Astrocyte (in vitro differentiated cells and primary cell): ENCODE data around the gene PIK3R4. TPM values are rescaled to one million over a fixed set of nuclear protein-coding genes. Genes with fewer than 3 reads are reported as not detected.

Experiments
- DNase-seq: peaks from one replicate; pipeline ENCODE4 v3.0.0-alpha.2; 2010; ENCODE audit warnings: low read depth
- FAIRE-seq: peaks from 2 replicates; lab custom pipeline; 2011; peaks lifted over from hg19 to GRCh38; lab: Jason Lieb, UNC
- H2AFZ ChIP-seq: 2 replicates; pipeline ENCODE4 v1.6.0; 2012; ENCODE audit warnings: low read depth, low read length, inconsistent platforms
- H3K27ac ChIP-seq: 2 replicates; pipeline ENCODE4 v1.5.1; 2011; ENCODE audit warnings: low read depth, low read length, inconsistent platforms
- H3K27me3 ChIP-seq: 2 replicates; pipeline ENCODE4 v1.6.0; 2011; ENCODE audit warnings: low read length, inconsistent platforms; ENCODE audit not compliant: insufficient read depth
- H3K36me3 ChIP-seq: 2 replicates; pipeline ENCODE4 v1.5.1; 2011; ENCODE audit warnings: low read length, inconsistent platforms; ENCODE audit not compliant: insufficient read depth
- H3K4me1 ChIP-seq: 2 replicates; pipeline ENCODE4 v1.5.1; 2011; ENCODE audit warnings: low read length, inconsistent platforms; ENCODE audit not compliant: insufficient read depth
- H3K4me2 ChIP-seq: 2 replicates; pipeline ENCODE4 v1.6.0; 2012; ENCODE audit warnings: low read length, inconsistent platforms
- H3K4me3 ChIP-seq: 2 replicates; pipeline ENCODE4 v1.5.1; 2011; ENCODE audit warnings: low read depth, mild to moderate bottlenecking, low read length, inconsistent platforms; ENCODE audit not compliant: insufficient read depth
- H3K79me2 ChIP-seq: 2 replicates; pipeline ENCODE4 v1.6.0; 2012; ENCODE audit warnings: mild to moderate bottlenecking, low read length, inconsistent platforms; ENCODE audit not compliant: insufficient read depth
- H3K9ac ChIP-seq: 2 replicates; pipeline ENCODE4 v1.6.0; 2012; ENCODE audit warnings: mild to moderate bottlenecking, low read length, inconsistent platforms
- H3K9me3 ChIP-seq: 2 replicates; pipeline ENCODE4 v1.5.1; 2012; ENCODE audit warnings: low read depth, mild to moderate bottlenecking, low read length, inconsistent platforms; ENCODE audit not compliant: insufficient read depth
- H4K20me1 ChIP-seq: 2 replicates; pipeline ENCODE4 v1.6.0; 2012; ENCODE audit warnings: low read length, inconsistent platforms; ENCODE audit not compliant: insufficient read depth
- H3K27ac Mint-ChIP-seq: one replicate; pipeline ENCODE4 v1.8.0; 2021; ENCODE audit warnings: mild to moderate bottlenecking, mixed read lengths; ENCODE audit not compliant: unreplicated experiment
- H3K27me3 Mint-ChIP-seq: one replicate; pipeline ENCODE4 v1.8.0; 2021; ENCODE audit warnings: low read depth, mixed read lengths; ENCODE audit not compliant: unreplicated experiment
- H3K36me3 Mint-ChIP-seq: one replicate; pipeline ENCODE4 v1.8.0; 2021; ENCODE audit warnings: low read depth, mixed read lengths; ENCODE audit not compliant: unreplicated experiment
- H3K4me1 Mint-ChIP-seq: one replicate; pipeline ENCODE4 v1.8.0; 2021; ENCODE audit warnings: low read depth, mixed read lengths; ENCODE audit not compliant: unreplicated experiment
- H3K4me3 Mint-ChIP-seq: one replicate; pipeline ENCODE4 v1.8.0; 2021; ENCODE audit warnings: mild to moderate bottlenecking, moderate library complexity, mixed read lengths; ENCODE audit not compliant: unreplicated experiment
- H3K9me3 Mint-ChIP-seq: one replicate; pipeline ENCODE4 v1.8.0; 2021; ENCODE audit warnings: mild to moderate bottlenecking, mixed read lengths; ENCODE audit not compliant: unreplicated experiment
- CTCF ChIP-seq: IDR thresholded peaks from 2 replicates; pipeline ENCODE4 v1.5.1; 2011; ENCODE audit warnings: low read depth, mild to moderate bottlenecking, inconsistent platforms, low read length, moderate library complexity; ENCODE audit not compliant: insufficient read depth
- EZH2 ChIP-seq: IDR thresholded peaks from 2 replicates; pipeline ENCODE4 v1.6.1; 2012; ENCODE audit warnings: mild to moderate bottlenecking, low read length, inconsistent platforms; ENCODE audit not compliant: insufficient read depth
- total RNA-seq: library from RNA; stranded (reverse); gene quantifications from 2 replicates; pipeline ENCODE4 v1.2.1, GENCODE V29; 2021

The PIK3R4 gene
- total RNA-seq, 1 donor from 2014 or later: 22.2 TPM

- Histone ChIP-seq H3K27ac (no peak overlapping the region), H3K4me1 (no peaks in the 10 kb centered on the region), H3K9me3 (no peaks in the 10 kb centered on the region), H4K20me1 (no peaks in the 10 kb centered on the region), H3K79me2 (no peaks in the 10 kb centered on the region), H3K4me2 (no peak overlapping the region), H3K27me3 (no peaks in the 10 kb centered on the region), H2AFZ (no peak overlapping the region), H3K36me3 (peaks cover 19% of the 10 kb centered on the region), H3K9ac (no peak overlapping the region), H3K4me3 (no peak overlapping the region)
- FAIRE-seq (no peak), DNase-seq (peak; percentile 37)
- H3K9me3 Mint-ChIP-seq: no peaks in the 10 kb centered on the region
- H3K4me3 Mint-ChIP-seq: no peak overlapping the region
- H3K36me3 Mint-ChIP-seq: peaks cover 2% of the 10 kb centered on the region
- H3K27me3 Mint-ChIP-seq: no peaks in the 10 kb centered on the region
- H3K4me1 Mint-ChIP-seq: no peaks in the 10 kb centered on the region
- TF ChIP-seq CTCF (no peak), EZH2 (no peak)
- H3K27ac Mint-ChIP-seq: no peak overlapping the region
These were observed 59.3 kb downstream of the PIK3R4 start for GRCh38 chr3:130687327-130687726.

GRCh38 chr3:130686833-130687232, 59.8 kb downstream of the PIK3R4 start:
- Mint-ChIP-seq H3K27ac (no peak overlapping the region), H3K4me3 (no peak overlapping the region), H3K36me3 (peaks cover 2% of the 10 kb centered on the region), H3K9me3 (no peaks in the 10 kb centered on the region), H3K27me3 (no peaks in the 10 kb centered on the region), H3K4me1 (no peaks in the 10 kb centered on the region)
- Histone ChIP-seq H3K27ac (no peak overlapping the region), H3K4me1 (no peaks in the 10 kb centered on the region), H3K27me3 (no peaks in the 10 kb centered on the region), H3K79me2 (no peaks in the 10 kb centered on the region), H3K36me3 (peaks cover 19% of the 10 kb centered on the region), H3K4me3 (no peak overlapping the region), H3K9ac (no peak overlapping the region), H3K4me2 (no peak overlapping the region), H3K9me3 (no peaks in the 10 kb centered on the region), H2AFZ (no peak overlapping the region), H4K20me1 (no peaks in the 10 kb centered on the region)
- FAIRE-seq: no peak
- no peak for DNase-seq
- no peak for TF ChIP-seq CTCF
- TF ChIP-seq EZH2: no peak

DNA sequence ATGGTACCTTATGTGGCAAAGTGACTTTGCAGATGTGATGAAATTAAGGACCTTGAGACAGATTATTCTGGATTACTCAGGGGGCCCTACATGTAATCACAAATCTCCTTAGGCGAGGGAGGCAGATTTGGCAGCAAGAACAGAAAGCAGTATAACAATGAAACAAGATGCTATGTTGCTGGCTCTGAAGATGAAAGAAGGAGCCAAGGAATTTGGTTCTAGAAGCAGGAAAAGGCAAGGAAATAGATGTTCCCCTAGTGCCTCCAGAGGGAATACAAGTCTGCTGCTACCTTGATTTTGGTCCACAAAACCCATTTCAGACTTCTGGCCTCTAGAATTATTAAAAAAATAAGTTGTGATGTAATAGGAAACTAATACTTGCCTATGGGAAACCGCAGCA, 64.5 kb downstream of the PIK3R4 start:
- Histone ChIP-seq H2AFZ (no peak overlapping the region), H3K4me1 (no peaks in the 10 kb centered on the region), H3K9me3 (no peaks in the 10 kb centered on the region), H3K27ac (no peak overlapping the region), H3K79me2 (no peaks in the 10 kb centered on the region), H3K27me3 (no peaks in the 10 kb centered on the region), H3K36me3 (peaks cover 18% of the 10 kb centered on the region), H3K4me3 (no peak overlapping the region), H3K4me2 (no peak overlapping the region), H4K20me1 (no peaks in the 10 kb centered on the region), H3K9ac (no peak overlapping the region)
- no peak for DNase-seq
- Mint-ChIP-seq H3K4me3 (no peak overlapping the region), H3K9me3 (no peaks in the 10 kb centered on the region), H3K4me1 (no peaks in the 10 kb centered on the region), H3K27ac (no peak overlapping the region), H3K27me3 (no peaks in the 10 kb centered on the region), H3K36me3 (peaks cover 5% of the 10 kb centered on the region)
- no peak for FAIRE-seq
- TF ChIP-seq EZH2 (no peak), CTCF (no peak)
